Mucosa of stomach (tissue), 1 donor: ENCODE results near the gene PPP4R3C.
"Not testable (repeated sequence)": the region's sequence is repeated elsewhere in the genome, so short reads cannot be mapped to it uniquely, and the experiment has no call there.

ENCODE experiments used
- H3K27me3 ChIP-seq: one replicate; pipeline ENCODE4 v1.7.0; 2013; ENCODE audit warnings: mild to moderate bottlenecking, low read length; ENCODE audit not compliant: control insufficient read depth, insufficient read depth
- H3K36me3 ChIP-seq: one replicate; pipeline ENCODE4 v1.7.0; 2013; ENCODE audit warnings: low read length; ENCODE audit not compliant: control insufficient read depth, insufficient read depth
- H3K4me1 ChIP-seq: one replicate; pipeline ENCODE4 v1.7.0; 2013; ENCODE audit warnings: mild to moderate bottlenecking, low read length; ENCODE audit not compliant: control insufficient read depth, insufficient read depth
- H3K4me3 ChIP-seq: one replicate; pipeline ENCODE4 v1.7.0; 2013; ENCODE audit warnings: low read length
- H3K9ac ChIP-seq: one replicate; pipeline ENCODE4 v1.7.0; 2013; ENCODE audit warnings: mild to moderate bottlenecking, low read length, moderate library complexity
- H3K9me3 ChIP-seq: one replicate; pipeline ENCODE4 v1.7.0; 2013; ENCODE audit warnings: mild to moderate bottlenecking, low read length, moderate library complexity; ENCODE audit not compliant: control insufficient read depth
- donor health status: Pancreatic carcinoma.

Gene PPP4R3C

DNA sequence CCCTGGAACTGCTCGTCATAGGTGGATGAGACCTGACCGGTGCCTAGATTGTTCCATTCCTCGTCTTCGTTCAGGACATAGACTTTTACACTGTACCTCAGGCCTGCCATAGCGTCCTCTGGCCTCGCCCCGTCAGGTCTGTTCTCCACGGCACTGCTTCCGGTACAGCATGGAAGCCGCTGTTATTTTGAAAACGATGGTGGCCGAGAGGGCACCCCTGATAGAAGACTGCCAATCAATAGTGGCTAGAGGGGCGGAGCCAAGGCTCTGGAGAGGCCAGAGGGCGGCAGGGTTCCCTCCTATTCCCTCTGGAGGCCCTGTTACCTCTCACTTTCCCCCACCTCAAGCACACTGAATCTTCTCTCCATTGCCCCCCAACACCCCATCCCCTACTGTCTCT is at the start of gene PPP4R3C:
Gene PPP4R3C (minus strand): TSS at position 155 of the 400 bp plus-strand sequence. CDS start 45 bp downstream, at position 110.
- H3K4me3 ChIP-seq: no peak within 1 kb of the TSS
- H3K4me1 ChIP-seq: no peaks in the 10 kb centered on the region
- H3K9ac ChIP-seq: no peak within 1 kb of the TSS
- no peaks in the 10 kb centered on the region for H3K27me3 ChIP-seq
- H3K9me3 ChIP-seq: no peaks in the 10 kb centered on the region
- no peaks in the 10 kb centered on the region for H3K36me3 ChIP-seq

DNA sequence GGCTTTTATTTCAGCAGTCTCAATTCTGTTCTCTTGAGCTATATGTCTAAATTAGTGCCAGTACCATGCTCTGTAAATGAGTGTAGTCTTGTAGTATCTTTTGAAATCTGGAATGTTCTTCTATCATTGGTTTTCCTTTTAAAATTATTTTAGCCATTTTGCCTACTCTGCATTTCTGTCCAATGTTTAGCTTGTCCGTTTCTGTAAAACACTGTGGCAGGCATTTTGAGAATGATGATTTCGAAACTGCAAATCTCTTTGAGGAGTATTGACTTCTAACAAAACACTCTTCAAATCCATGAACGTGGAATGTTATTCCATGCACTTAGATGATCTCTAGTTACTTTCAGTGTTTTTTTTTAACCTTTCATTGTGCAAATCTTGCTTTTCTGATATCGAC is 28.3 kb upstream of the PPP4R3C start:
- Histone ChIP-seq H3K4me1 (no peaks in the 10 kb centered on the region), H3K36me3 (no peaks in the 10 kb centered on the region), H3K27me3 (no peaks in the 10 kb centered on the region), H3K4me3 (no peak overlapping the region), H3K9me3 (no peaks in the 10 kb centered on the region), H3K9ac (no peak overlapping the region)

DNA sequence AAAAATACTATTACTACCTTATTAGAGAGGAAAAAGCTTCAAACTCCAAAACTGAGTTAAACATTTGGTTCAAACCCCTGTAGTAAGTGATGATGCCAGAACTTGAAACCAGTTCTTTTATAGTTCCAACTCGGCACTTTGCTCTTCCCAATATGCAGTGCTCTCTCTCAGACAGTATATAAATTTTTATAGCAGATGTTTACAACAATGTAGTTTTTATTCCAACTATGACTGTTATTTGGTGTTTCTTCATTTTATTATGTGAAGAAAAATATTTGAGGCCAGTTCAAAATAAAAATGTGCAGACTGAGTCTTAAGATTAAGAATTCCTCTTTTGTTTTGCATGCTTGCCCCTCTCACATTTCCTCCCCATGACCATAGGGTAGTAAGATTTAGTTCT is 2.9 kb upstream of the PPP4R3C start:
- no peaks in the 10 kb centered on the region for H3K36me3 ChIP-seq
- H3K9ac ChIP-seq: no peak overlapping the region
- no peak overlapping the region for H3K4me3 ChIP-seq
- H3K9me3 ChIP-seq: no peaks in the 10 kb centered on the region
- H3K4me1 ChIP-seq: no peaks in the 10 kb centered on the region
- no peaks in the 10 kb centered on the region for H3K27me3 ChIP-seq

DNA sequence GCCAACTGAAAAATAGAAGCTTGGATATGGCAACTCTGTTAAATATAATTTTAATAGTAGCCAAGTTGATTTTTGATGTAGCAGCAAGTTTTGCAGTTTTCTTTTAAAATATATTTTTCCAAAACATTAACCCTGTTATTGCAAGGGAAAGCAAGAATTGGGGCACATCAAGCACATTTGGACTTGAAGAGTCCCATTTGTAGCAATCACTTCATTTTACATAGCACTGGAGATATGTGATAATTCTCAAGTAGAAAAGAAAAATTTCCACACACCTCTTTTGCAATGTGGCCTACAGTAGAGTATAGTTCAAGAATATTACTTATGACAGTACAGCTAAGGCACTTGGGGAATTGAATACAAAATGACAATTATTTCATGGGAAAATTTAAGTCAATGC is 1.9 kb upstream of the PPP4R3C start:
- Histone ChIP-seq H3K36me3 (no peaks in the 10 kb centered on the region), H3K27me3 (no peaks in the 10 kb centered on the region), H3K9ac (no peak overlapping the region), H3K4me3 (no peak overlapping the region), H3K9me3 (no peaks in the 10 kb centered on the region), H3K4me1 (no peaks in the 10 kb centered on the region)

DNA sequence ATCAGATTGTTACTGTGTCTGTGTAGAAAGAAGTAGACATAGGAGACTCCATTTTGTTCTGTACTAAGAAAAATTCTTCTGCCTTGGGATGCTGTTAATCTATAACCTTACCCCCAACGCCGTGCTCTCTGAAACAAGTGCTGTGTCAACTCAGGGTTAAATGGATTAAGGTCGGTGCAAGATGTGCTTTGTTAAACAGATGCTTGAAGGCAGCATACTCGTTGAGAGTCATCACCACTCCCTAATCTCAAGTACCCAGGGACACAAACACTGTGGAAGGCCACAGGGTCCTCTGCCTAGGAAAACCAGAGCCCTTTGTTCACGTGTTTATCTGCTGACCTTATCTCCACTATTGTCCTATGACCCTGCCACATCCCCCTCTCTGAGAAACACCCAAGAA is 4.0 kb downstream of the PPP4R3C start:
- H3K9me3 ChIP-seq, H3K4me1 ChIP-seq, H3K9ac ChIP-seq, H3K27me3 ChIP-seq, H3K36me3 ChIP-seq, H3K4me3 ChIP-seq: not testable (repeated sequence)

DNA sequence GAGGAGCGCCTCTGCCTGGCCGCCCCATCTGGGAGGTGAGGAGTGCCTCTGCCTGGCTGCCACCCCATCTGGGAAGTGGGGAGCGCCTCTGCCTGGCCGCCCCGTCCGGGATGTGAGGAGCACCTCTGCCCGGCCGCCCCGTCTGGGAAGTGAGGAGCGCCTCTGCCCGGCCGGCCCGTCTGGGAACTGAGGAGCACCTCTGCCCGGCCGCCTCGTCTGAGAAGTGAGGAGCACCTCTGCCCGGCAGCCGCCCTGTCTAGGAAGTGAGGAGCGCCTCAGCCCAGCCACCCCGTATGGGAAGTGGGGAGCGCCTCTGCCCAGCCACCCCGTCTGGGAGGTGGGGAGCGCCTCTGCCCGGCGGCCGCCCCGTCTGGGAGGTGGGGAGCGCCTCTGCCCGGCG is 4.6 kb downstream of the PPP4R3C start:
- H3K27me3 ChIP-seq, H3K9me3 ChIP-seq, H3K4me3 ChIP-seq, H3K36me3 ChIP-seq, H3K4me1 ChIP-seq, H3K9ac ChIP-seq: not testable (repeated sequence)

DNA sequence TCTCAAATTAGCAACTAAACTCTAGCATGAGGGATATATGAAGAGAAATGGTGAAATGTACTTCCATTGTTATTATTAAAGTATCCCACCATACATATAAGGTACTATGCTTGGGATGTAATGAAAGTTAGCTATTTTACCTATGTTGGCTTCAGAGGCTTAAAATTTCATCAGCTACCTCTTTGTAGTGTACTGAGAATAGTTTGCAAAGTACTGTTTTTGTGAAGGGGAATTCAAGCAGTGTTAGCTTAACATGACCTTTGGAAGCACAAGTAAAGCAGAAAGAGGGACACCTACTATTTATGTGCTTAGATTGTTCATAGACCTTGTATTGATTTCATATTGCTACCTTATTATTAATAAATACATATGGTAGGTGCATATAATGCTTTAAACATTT is 11.8 kb downstream of the PPP4R3C start:
- H3K9me3 ChIP-seq: no peaks in the 10 kb centered on the region
- H3K4me3 ChIP-seq: no peak overlapping the region
- H3K27me3 ChIP-seq: no peaks in the 10 kb centered on the region
- no peaks in the 10 kb centered on the region for H3K36me3 ChIP-seq
- H3K9ac ChIP-seq: no peak overlapping the region
- no peaks in the 10 kb centered on the region for H3K4me1 ChIP-seq

DNA sequence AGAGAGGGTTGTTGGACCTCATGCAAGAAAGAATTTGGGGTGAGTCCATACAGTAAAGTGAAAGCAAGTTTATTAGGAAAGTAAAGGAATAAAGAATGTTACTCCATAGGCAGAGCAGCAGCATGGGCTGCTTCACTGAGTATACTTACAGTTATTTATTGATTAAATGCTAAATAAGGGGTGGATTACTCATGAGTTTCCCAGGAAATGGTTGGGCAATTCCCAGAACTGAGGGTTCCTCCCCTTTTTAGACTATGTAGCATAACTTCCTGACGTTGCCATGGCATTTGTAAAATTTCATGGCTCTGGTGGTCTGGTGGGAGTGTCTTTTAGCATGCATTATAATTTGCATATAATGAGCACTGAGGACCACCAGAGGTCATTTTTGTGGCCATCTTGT is 16.7 kb downstream of the PPP4R3C start:
- H3K4me3 ChIP-seq: no peak overlapping the region
- no peaks in the 10 kb centered on the region for H3K4me1 ChIP-seq
- no peak overlapping the region for H3K9ac ChIP-seq
- no peaks in the 10 kb centered on the region for H3K27me3 ChIP-seq
- no peaks in the 10 kb centered on the region for H3K36me3 ChIP-seq
- H3K9me3 ChIP-seq: no peaks in the 10 kb centered on the region

DNA sequence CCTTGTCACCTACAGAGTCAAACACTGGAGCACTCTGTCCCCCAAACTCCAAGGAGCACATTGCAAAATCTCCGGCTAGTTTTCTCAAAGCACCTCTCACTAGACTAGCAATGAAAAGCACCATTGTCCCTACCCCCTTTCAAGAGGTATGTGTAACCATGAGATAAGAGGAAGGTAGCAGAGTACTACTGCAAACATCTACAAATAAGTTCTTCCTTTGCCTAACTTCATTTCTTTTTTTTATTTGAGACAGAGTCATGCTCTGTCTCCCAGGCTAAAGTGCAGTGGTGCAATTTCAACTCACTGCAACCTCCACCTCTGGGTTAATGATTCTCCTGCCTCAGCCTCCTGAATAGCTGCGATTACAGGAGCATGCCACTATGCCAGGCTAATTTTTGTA is 17.7 kb downstream of the PPP4R3C start:
- no peaks in the 10 kb centered on the region for H3K27me3 ChIP-seq
- H3K36me3 ChIP-seq: no peaks in the 10 kb centered on the region
- H3K4me3 ChIP-seq: no peak overlapping the region
- no peak overlapping the region for H3K9ac ChIP-seq
- no peaks in the 10 kb centered on the region for H3K4me1 ChIP-seq
- no peaks in the 10 kb centered on the region for H3K9me3 ChIP-seq

DNA sequence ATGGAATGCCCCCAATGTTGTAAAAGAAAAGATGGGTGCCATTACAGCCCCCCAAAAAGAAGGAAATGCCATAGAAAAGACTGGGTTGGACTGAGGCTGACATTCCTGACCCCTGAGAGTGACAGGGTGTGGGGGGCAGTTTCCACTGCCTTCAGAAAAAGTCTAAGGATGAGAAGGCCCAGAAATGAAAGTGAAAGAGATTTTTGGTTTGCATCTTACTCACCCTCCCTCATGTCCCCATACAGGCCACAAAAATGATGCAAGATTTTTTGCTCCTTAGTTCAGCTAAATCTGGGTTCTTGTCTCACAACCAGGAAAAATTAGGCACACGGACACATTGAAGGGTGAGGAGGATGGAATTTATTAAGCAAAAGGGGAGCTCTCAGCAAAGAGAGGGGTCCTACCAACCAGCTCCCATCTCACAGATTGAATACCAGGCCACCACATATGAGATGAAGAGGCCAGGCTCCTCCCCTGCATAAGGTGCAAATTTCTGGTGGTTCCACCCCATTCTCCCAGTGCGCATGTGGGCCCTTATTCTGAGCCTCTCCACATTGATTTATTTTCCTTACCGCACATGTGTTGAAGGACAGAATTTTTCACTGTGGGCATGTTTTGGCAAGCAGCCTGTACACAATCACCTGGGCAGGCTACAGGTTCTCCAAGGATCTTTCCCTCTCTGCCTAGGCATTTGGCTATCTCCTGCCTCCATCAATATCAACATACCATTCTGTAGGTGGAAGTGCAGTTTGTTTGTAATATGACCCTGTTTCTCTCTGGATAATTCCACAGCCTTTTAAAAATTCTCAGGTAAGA is 18.8 kb downstream of the PPP4R3C start:
- H3K9ac ChIP-seq: no peak overlapping the region
- H3K36me3 ChIP-seq: no peaks in the 10 kb centered on the region
- H3K9me3 ChIP-seq: no peaks in the 10 kb centered on the region
- H3K4me1 ChIP-seq: no peaks in the 10 kb centered on the region
- H3K4me3 ChIP-seq: no peak overlapping the region
- H3K27me3 ChIP-seq: no peaks in the 10 kb centered on the region

DNA sequence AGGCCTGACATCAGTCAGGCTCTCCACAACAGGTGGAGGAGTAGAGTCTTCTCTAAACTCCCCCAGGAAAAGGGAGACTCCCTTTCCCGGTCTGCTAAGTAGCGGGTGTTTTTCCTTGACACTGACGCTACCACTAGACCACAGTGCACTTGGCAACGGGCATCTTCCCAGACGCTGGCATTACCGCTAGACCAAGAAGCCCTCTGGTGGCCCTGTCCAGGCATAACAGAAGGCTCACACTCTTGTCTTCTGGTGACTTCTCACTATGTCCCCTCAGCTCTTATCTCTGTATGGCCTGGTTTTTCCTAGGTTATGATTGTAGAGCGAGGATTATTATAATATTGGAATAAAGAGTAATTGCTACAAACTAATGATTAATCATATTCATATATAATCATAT is 20.7 kb downstream of the PPP4R3C start:
- H3K4me1 ChIP-seq, H3K4me3 ChIP-seq, H3K27me3 ChIP-seq, H3K9me3 ChIP-seq, H3K9ac ChIP-seq, H3K36me3 ChIP-seq: not testable (repeated sequence)

DNA sequence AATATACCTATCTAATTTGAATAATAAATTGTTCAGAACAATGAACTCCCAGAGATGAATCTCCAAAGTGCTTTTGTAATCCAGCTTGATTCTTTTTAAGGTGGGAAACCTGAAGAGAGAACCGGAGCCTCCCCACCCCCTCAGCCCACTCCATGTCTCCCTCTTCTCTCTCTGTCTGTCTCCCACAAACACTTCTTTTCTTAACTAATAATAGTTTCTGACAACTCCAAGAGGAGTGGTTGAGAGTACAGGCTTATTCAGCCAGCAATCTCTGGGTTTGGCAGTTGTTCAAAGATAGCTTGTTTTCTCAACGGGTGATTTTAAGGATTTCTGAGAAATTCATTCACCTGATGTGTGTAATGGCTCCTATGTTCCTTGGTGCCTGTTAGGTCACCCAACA is 23.4 kb downstream of the PPP4R3C start:
- H3K9me3 ChIP-seq: no peaks in the 10 kb centered on the region
- no peak overlapping the region for H3K4me3 ChIP-seq
- H3K4me1 ChIP-seq: no peaks in the 10 kb centered on the region
- H3K36me3 ChIP-seq: no peaks in the 10 kb centered on the region
- no peaks in the 10 kb centered on the region for H3K27me3 ChIP-seq
- no peak overlapping the region for H3K9ac ChIP-seq

DNA sequence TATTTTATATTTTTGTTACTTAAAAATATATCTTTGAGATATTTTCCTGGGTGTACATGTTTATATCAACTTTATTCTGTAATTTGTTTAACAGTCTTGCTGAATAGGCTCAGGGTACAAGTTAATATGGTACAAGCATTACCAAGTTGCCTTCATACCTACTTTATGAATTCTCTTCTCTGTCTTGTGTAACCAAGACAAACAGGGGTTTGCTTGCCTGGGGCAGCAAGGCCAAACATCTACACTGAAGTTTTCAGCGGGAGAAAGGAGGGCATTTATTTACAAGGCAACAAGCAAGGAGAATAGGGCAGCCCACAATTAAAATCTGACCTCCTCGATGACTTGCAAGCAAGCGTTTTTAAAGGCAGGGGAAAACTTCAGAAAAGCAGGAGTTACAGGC is 24.2 kb downstream of the PPP4R3C start:
- H3K9me3 ChIP-seq: no peaks in the 10 kb centered on the region
- no peaks in the 10 kb centered on the region for H3K27me3 ChIP-seq
- no peak overlapping the region for H3K4me3 ChIP-seq
- H3K36me3 ChIP-seq: no peaks in the 10 kb centered on the region
- no peaks in the 10 kb centered on the region for H3K4me1 ChIP-seq
- H3K9ac ChIP-seq: no peak overlapping the region
